ENCODE data around the gene COL4A2. TPM values are rescaled to one million over a fixed set of nuclear protein-coding genes. Genes with fewer than 3 reads are reported as not detected.

Gene COL4A2
- total RNA-seq, 4 donors from 2014 or later: 56.6 to 139 (median 89.1) TPM

GRCh38 chr13:110436786-110437370, 129.8 kb downstream of the COL4A2 start:
- peaks cover 0 to 49% (median 0%) of the 10 kb centered on the region in 3 donors for H3K36me3 ChIP-seq
- H3K27me3 ChIP-seq: no peaks in the 10 kb centered on the region
- no peak for DNase-seq
- H3K27ac ChIP-seq: no peak overlapping the region
- no peak for TF ChIP-seq POLR2A (IDR thresholded peaks at IDR 0.05)
- no peak overlapping the region for H3K4me3 ChIP-seq
- no peaks in the 10 kb centered on the region for H3K4me1 ChIP-seq
- H3K9me3 ChIP-seq: no peaks in the 10 kb centered on the region

DNA sequence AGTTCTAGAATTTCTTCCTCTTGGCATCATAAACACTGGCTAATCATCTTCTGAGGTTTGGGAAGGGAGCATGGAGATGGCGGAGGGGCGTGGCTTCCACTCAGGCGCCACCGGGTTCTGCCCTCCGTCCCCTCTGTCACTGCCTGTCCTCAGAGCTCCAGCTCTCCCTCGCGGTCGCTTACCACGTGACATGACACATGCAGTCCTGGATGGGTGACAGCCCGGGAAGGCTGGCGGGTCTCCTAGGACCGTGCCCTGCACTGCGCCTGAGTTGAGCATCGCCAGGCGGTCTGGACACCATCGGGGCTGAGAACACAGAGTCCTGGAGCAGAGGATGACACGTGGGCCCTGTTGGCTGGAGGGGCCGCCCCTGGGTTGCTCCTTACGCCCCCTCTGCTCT, 131.1 kb downstream of the COL4A2 start:
- Histone ChIP-seq H3K36me3 (peaks cover 0 to 49% (median 0%) of the 10 kb centered on the region in 3 donors), H3K27me3 (no peaks in the 10 kb centered on the region), H3K4me3 (no peak overlapping the region), H3K27ac (no peak overlapping the region), H3K4me1 (no peaks in the 10 kb centered on the region), H3K9me3 (no peaks in the 10 kb centered on the region)
- TF ChIP-seq POLR2A (IDR thresholded peaks at IDR 0.05) (no peak), CTCF (IDR thresholded peaks at IDR 0.05) (no peak)
- DNase-seq: no peak

- Histone ChIP-seq H3K27ac (no peak overlapping the region), H3K36me3 (peaks cover 0 to 49% (median 0%) of the 10 kb centered on the region in 3 donors), H3K9me3 (no peaks in the 10 kb centered on the region), H3K4me3 (no peak overlapping the region), H3K4me1 (no peaks in the 10 kb centered on the region), H3K27me3 (no peaks in the 10 kb centered on the region)
- TF ChIP-seq POLR2A (IDR thresholded peaks at IDR 0.05): no peak
- no peak for TF ChIP-seq CTCF (IDR thresholded peaks at IDR 0.05)
- DNase-seq: no peak
These were observed 131.7 kb downstream of the COL4A2 start for GRCh38 chr13:110438776-110439175.

GRCh38 chr13:110440946-110441731, 134.1 kb downstream of the COL4A2 start:
- no peaks in the 10 kb centered on the region for H3K9me3 ChIP-seq
- no peak overlapping the region for H3K27ac ChIP-seq
- no peak for TF ChIP-seq POLR2A (IDR thresholded peaks at IDR 0.05)
- TF ChIP-seq CTCF (IDR thresholded peaks at IDR 0.05): no peak
- peaks cover 0 to 35% (median 0%) of the 10 kb centered on the region in 3 donors for H3K36me3 ChIP-seq
- DNase-seq: no peak
- peaks cover 0 to 7% (median 0%) of the 10 kb centered on the region in 4 donors for H3K4me1 ChIP-seq
- H3K27me3 ChIP-seq: no peaks in the 10 kb centered on the region
- H3K4me3 ChIP-seq: no peak overlapping the region

- Histone ChIP-seq H3K27ac (peak overlapping the region in 3 of 4 donors; percentile 30 to 39 (median 39)), H3K36me3 (peaks cover 0 to 26% (median 0%) of the 10 kb centered on the region in 3 donors)
- TF ChIP-seq CTCF (IDR thresholded peaks at IDR 0.05) (no peak), POLR2A (IDR thresholded peaks at IDR 0.05) (no peak)
These were observed 136.0 kb downstream of the COL4A2 start for GRCh38 chr13:110442930-110443621.

More at GRCh38 chr13:110442930-110443621, 136.0 kb downstream of the COL4A2 start:
- H3K4me3 ChIP-seq: no peak overlapping the region
- no peaks in the 10 kb centered on the region for H3K27me3 ChIP-seq
- no peaks in the 10 kb centered on the region for H3K9me3 ChIP-seq
- DNase-seq: no peak
- H3K4me1 ChIP-seq: peaks cover 0 to 8% (median 0%) of the 10 kb centered on the region in 4 donors
